Endothelial cell of umbilical vein (primary cell): ENCODE measurements around the gene NAV2. TPM values are rescaled to one million over a fixed set of nuclear protein-coding genes. Genes with fewer than 3 reads are reported as not detected.
A peak's percentile ranks its signal among the peaks of the same experiment; 100 is the strongest.

Source experiments
- BruUV-seq: library from RNA; stranded (reverse); fragments of 400-500 nt; replicated peaks from 2 replicates; lab custom pipeline; 2021; lab: Mats Ljungman, UMichigan
- CTCF ChIA-PET: fragments of 300-600, 350-600 bp; sonication (Branson Sonifier 250); formaldehyde crosslinking; loops from one replicate; lab custom pipeline; 2021; ENCODE audit warnings: antibody characterized with exemption, inconsistent platforms; lab: Charles Lee
- POLR2A ChIA-PET: fragments of 300-600, 350-600 bp; sonication (Branson Sonifier 250); formaldehyde crosslinking; loops from one replicate; lab custom pipeline; 2021; ENCODE audit warnings: antibody characterized with exemption, inconsistent platforms; lab: Charles Lee
- DNase-seq: peaks from one replicate; pipeline ENCODE4 v3.0.0-alpha.2; 2011; ENCODE audit warnings: low read depth, low spot score
- FAIRE-seq: peaks from 2 replicates; lab custom pipeline; 2011; peaks lifted over from hg19 to GRCh38; lab: Jason Lieb, UNC
- H2AFZ ChIP-seq: 2 replicates; pipeline ENCODE4 v1.6.0; 2012; ENCODE audit warnings: low read depth, low read length, control low read depth, inconsistent platforms
- H3K27ac ChIP-seq: 2 replicates; pipeline ENCODE4 v1.5.1; 2011; ENCODE audit warnings: low read depth, mild to moderate bottlenecking, control low read depth, low read length, moderate library complexity; ENCODE audit not compliant: insufficient read depth
- H3K27me3 ChIP-seq, 2 experiments: 2 replicates each; pipeline versions ENCODE4 v1.6.0 to v1.6.1; 2011; ENCODE audit warnings: low read length in 2 of 2, mixed read lengths in 1 of 2; ENCODE audit not compliant: control insufficient read depth in 2 of 2, insufficient read depth in 2 of 2
- H3K36me3 ChIP-seq, 2 experiments: 2 replicates in 1 of 2; 3 replicates in 1 of 2; pipeline ENCODE4 v1.5.1; 2011; ENCODE audit warnings: low read length in 2 of 2, mild to moderate bottlenecking in 1 of 2, moderate library complexity in 1 of 2; ENCODE audit not compliant: control insufficient read depth in 2 of 2, insufficient read depth in 2 of 2; ENCODE audit errors: extremely low read depth in 1 of 2
- H3K4me1 ChIP-seq: 3 replicates; pipeline ENCODE4 v1.5.1; 2011; ENCODE audit warnings: mild to moderate bottlenecking, low read length; ENCODE audit not compliant: control insufficient read depth, insufficient read depth; ENCODE audit errors: extremely low read depth
- H3K4me2 ChIP-seq: 2 replicates; pipeline ENCODE4 v1.6.1; 2011; ENCODE audit warnings: low read length, control low read depth, mixed read lengths; ENCODE audit not compliant: insufficient read depth
- H3K4me3 ChIP-seq, 3 experiments: fragments of 200-600 bp in 1 of 3; sonication (generic), shearing (Covaris generic) in 1 of 3; replicated peaks in 1 of 3; 2 replicates each; pipeline ENCODE4 v1.5.1; 2011 to 2016; ENCODE audit warnings: control low read depth in 3 of 3, low read length in 3 of 3, mild to moderate bottlenecking in 2 of 3, inconsistent platforms in 1 of 3, low read depth in 1 of 3, moderate library complexity in 1 of 3; ENCODE audit not compliant: insufficient read depth in 1 of 3
- H3K79me2 ChIP-seq: 2 replicates; pipeline ENCODE4 v1.6.0; 2012; ENCODE audit warnings: low read length, inconsistent platforms; ENCODE audit not compliant: control insufficient read depth, insufficient read depth
- H3K9ac ChIP-seq: replicated peaks from 2 replicates; pipeline ENCODE3; 2011; ENCODE audit warnings: low read length, control low read depth; ENCODE audit not compliant: insufficient read depth; ENCODE audit errors: extremely low read depth
- H3K9me1 ChIP-seq: replicated peaks from 3 replicates; pipeline ENCODE4 v1.6.0; 2011; ENCODE audit warnings: mild to moderate bottlenecking, low read length; ENCODE audit not compliant: control insufficient read depth, insufficient read depth; ENCODE audit errors: extremely low read depth
- H3K9me3 ChIP-seq: replicated peaks from 2 replicates; pipeline ENCODE4 v1.5.1; 2012; ENCODE audit warnings: low read length, inconsistent platforms; ENCODE audit not compliant: control insufficient read depth, insufficient read depth
- H4K20me1 ChIP-seq: replicated peaks from 2 replicates; pipeline ENCODE3; 2011; ENCODE audit warnings: mild to moderate bottlenecking, low read length; ENCODE audit not compliant: control insufficient read depth, insufficient read depth; ENCODE audit errors: extremely low read depth
- CTCF ChIP-seq, 2 donors: IDR thresholded peaks; 1 replicate in 1 of 2; 2 replicates in 1 of 2; pipeline ENCODE4 v1.5.1; 2011; ENCODE audit warnings: low read length in 2 of 2, mild to moderate bottlenecking in 2 of 2, moderate library complexity in 2 of 2, control low read depth in 1 of 2, inconsistent platforms in 1 of 2, low read depth in 1 of 2; ENCODE audit not compliant: insufficient read depth in 1 of 2; ENCODE audit errors: extremely low read depth in 1 of 2
- EZH2 ChIP-seq: IDR thresholded peaks from 2 replicates; pipeline ENCODE4 v1.6.1; 2012; ENCODE audit warnings: borderline replicate concordance, low read depth, mild to moderate bottlenecking, moderate library complexity, low read length, inconsistent platforms; ENCODE audit not compliant: severe bottlenecking
- FOS ChIP-seq: IDR thresholded peaks from 2 replicates; pipeline ENCODE4 v1.6.1; 2011; ENCODE audit warnings: mild to moderate bottlenecking, low read length, moderate library complexity, borderline replicate concordance; ENCODE audit not compliant: insufficient read depth
- GATA2 ChIP-seq: IDR thresholded peaks from 2 replicates; pipeline ENCODE4 v1.7.0; 2011; ENCODE audit warnings: low read depth, mild to moderate bottlenecking, moderate library complexity, mixed read lengths, low read length; ENCODE audit not compliant: insufficient read length, insufficient read depth
- JUN ChIP-seq: IDR thresholded peaks from 2 replicates; pipeline ENCODE4 v1.6.1; 2011; ENCODE audit warnings: borderline replicate concordance, low read depth; ENCODE audit not compliant: insufficient read length, insufficient read depth
- MYC ChIP-seq: IDR thresholded peaks from one replicate; pipeline ENCODE4 v1.6.1; 2011; ENCODE audit warnings: mild to moderate bottlenecking, low read depth, low read length
- POLR2A ChIP-seq: IDR thresholded peaks from 2 replicates; pipeline ENCODE4 v1.6.1; 2012; ENCODE audit warnings: low read depth, mild to moderate bottlenecking, control low read depth, low read length
- dilution Hi-C: fragments of 300-500 bp; cut with MboI; formaldehyde crosslinking; loops from one replicate; pipeline ENCODE4 v1.15.0; 2019; ENCODE audit warnings: low sequenced_read_pairs; ENCODE audit not compliant: extremely low pct_ligation_motif_present
- intact Hi-C: fragments of 100-400 bp; cut with micrococcal nuclease; formaldehyde crosslinking; loops from one replicate; pipeline ENCODE4 v1.10.0; 2022
- polyA plus RNA-seq, 4 experiments: library from polyadenylated mRNA; depleted of rRNA in 3 of 4; stranded (reverse) in 3 of 4; unstranded in 1 of 4; fragments of >200 nt; gene quantifications; 2 replicates each; pipeline versions ENCODE4 v1.2.1 to v1.2.3, GENCODE V29; 2011 to 2012; ENCODE audit warnings: missing spikeins in 1 of 4
- total RNA-seq: library from RNA; stranded (reverse); gene quantifications from 2 replicates; pipeline ENCODE4 v1.2.3, GENCODE V29; 2021
- TF ChIP-seq, protein P1 (sequence below): IDR thresholded peaks from 2 replicates; pipeline ENCODE4 v1.6.1; 2011; ENCODE audit not compliant: insufficient read depth, insufficient read length

The NAV2 gene
- total and polyA plus RNA-seq, 2 donors (not counting 3 experiments of a cell fraction or from before 2014, with no cell fraction given): 10.9 to 68.0 TPM

DNA sequence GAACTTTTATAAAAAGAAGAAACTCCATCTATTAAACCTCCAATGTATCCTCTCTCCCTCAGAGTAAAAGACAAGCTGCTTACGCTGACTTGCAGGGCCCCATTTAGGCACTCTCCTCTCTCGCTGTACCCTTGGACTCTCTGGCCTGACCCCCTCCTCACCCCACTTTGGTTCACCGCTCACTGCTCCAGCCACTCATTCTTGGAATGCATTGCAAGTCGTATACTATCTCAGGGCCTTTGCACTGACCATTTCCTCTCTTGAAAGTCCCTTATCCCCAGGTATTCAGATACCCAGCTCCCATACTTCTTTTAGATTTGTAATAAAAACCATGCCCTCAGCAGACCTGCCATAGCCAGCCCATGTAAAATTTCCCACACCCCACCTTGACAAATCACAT, 308.1 kb downstream of the NAV2 start:
- no peak for DNase-seq
- dilution Hi-C loops: no loop called here
- ChIA-PET POLR2A (no interaction called here), CTCF (no interaction called here)
- H3K9me3 ChIP-seq: no peaks in the 10 kb centered on the region
- H3K9me1 ChIP-seq: no peaks in the 10 kb centered on the region
- TF ChIP-seq JUN (no peak), GATA2 (no peak), CTCF (IDR thresholded peaks at IDR 0.05; ENCODE audit: extremely low read depth in 1 of 2, insufficient read depth in 1 of 2, low read depth in 1 of 2, low read length in 2 of 2) (no peak), MYC (no peak)
- TF ChIP-seq, protein P1, sequence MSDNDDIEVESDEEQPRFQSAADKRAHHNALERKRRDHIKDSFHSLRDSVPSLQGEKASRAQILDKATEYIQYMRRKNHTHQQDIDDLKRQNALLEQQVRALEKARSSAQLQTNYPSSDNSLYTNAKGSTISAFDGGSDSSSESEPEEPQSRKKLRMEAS: no peak
- intact Hi-C loops: loop anchor here (5.0 kb wide), 2 partner anchors 92 to 648 kb away; no protein-coding TSS in a partner anchor
- no peak overlapping the region for H3K27ac ChIP-seq
- H3K36me3 ChIP-seq: no peaks in the 10 kb centered on the region
- no peak overlapping the region for H3K4me2 ChIP-seq
- no TSS peak for BruUV-seq
- no peak overlapping the region for H3K4me3 ChIP-seq
- no peak overlapping the region for H3K9ac ChIP-seq
- H3K27me3 ChIP-seq: no peaks in the 10 kb centered on the region
- H3K79me2 ChIP-seq: peaks cover 7% of the 10 kb centered on the region
- no peaks in the 10 kb centered on the region for H4K20me1 ChIP-seq
- no peak for FAIRE-seq
- H3K4me1 ChIP-seq: peaks cover 29% of the 10 kb centered on the region
- no peak overlapping the region for H2AFZ ChIP-seq

DNA sequence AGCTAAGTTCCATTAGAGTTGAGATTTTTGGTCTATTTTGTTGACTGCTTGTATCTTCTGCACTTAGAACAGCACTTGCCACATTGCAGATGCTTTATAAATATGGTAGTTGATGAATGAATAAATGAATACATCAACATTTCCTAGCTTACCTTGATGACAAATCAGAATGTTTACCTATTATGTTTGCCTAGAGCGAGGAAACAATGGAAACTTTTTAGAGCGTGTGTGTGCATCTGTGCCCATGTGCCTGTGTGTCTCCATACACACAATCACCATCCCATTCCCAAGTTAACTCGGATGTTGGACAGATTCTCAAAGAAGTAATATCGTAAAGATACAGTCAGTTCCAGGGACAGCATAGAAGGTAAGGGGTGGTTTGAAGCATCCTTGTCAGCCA, 308.6 kb downstream of the NAV2 start:
- no peaks in the 10 kb centered on the region for H3K27me3 ChIP-seq
- no peak overlapping the region for H3K4me3 ChIP-seq
- H3K4me1 ChIP-seq: peaks cover 29% of the 10 kb centered on the region
- DNase-seq (no peak), FAIRE-seq (peak; percentile 4)
- peaks cover 7% of the 10 kb centered on the region for H3K79me2 ChIP-seq
- CTCF ChIA-PET: no interaction called here
- BruUV-seq: no TSS peak
- no peak for TF ChIP-seq POLR2A
- TF ChIP-seq FOS: no peak
- no peak for TF ChIP-seq EZH2
- TF ChIP-seq, protein P1: no peak
- no peaks in the 10 kb centered on the region for H4K20me1 ChIP-seq
- H3K9me3 ChIP-seq: no peaks in the 10 kb centered on the region
- H3K36me3 ChIP-seq: no peaks in the 10 kb centered on the region
- POLR2A ChIA-PET: no interaction called here
- H3K27ac ChIP-seq: peak overlapping the region; percentile 88
- H3K4me2 ChIP-seq: no peak overlapping the region
- intact Hi-C loops: loop anchor here (5.0 kb wide), 2 partner anchors 91 to 649 kb away; no protein-coding TSS in a partner anchor
- dilution Hi-C loops: no loop called here
- H3K9ac ChIP-seq: no peak overlapping the region
- no peaks in the 10 kb centered on the region for H3K9me1 ChIP-seq
- no peak overlapping the region for H2AFZ ChIP-seq
